Measurements from ENCODE around the gene PDLIM1.

DNA sequence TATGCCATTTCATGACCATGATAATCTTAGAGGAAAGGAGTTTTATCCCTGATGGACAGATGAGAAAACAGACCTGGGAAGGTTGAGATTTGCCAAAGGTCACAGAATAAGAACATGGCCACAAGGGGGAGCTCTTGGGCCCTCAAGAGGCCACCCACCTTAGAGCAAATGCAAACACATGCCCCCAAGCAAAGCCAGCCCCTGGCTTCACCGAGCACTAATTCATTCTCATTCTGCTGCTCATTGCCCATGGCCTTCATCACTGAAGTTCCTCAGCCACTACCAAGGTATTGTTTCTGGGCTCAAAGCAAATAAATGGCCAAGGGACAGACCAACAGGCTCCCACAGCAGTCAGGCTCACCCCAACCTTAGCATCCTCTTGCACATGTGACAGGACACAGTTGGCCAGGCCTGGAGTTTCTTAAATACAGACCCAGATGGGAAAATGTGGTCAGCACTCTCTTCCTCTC is 44.2 kb downstream of the PDLIM1 start:
- TF ChIP-seq, protein P1, sequence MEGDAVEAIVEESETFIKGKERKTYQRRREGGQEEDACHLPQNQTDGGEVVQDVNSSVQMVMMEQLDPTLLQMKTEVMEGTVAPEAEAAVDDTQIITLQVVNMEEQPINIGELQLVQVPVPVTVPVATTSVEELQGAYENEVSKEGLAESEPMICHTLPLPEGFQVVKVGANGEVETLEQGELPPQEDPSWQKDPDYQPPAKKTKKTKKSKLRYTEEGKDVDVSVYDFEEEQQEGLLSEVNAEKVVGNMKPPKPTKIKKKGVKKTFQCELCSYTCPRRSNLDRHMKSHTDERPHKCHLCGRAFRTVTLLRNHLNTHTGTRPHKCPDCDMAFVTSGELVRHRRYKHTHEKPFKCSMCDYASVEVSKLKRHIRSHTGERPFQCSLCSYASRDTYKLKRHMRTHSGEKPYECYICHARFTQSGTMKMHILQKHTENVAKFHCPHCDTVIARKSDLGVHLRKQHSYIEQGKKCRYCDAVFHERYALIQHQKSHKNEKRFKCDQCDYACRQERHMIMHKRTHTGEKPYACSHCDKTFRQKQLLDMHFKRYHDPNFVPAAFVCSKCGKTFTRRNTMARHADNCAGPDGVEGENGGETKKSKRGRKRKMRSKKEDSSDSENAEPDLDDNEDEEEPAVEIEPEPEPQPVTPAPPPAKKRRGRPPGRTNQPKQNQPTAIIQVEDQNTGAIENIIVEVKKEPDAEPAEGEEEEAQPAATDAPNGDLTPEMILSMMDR (IDR thresholded peaks at IDR 0.05): peak; percentile 40 to 83 (median 57)
- TF ChIP-seq POLR2A (IDR thresholded peaks at IDR 0.05): no peak
